Hippocampal formation (tissue), 2 donors: Measurements from ENCODE around the gene VRK3.
"Not testable (repeated sequence)": the region's sequence is repeated elsewhere in the genome, so short reads cannot be mapped to it uniquely, and the experiment has no call there.

Experiments used
- DNase-seq, 2 donors: peaks; one replicate each; lab custom pipeline; 2025; lab: John Stamatoyannopoulos, UW

VRK3 gene

GRCh38 chr19:49956115-49956495 lies 69.1 kb downstream of the VRK3 start:
- no peak for DNase-seq

GRCh38 chr19:49954933-49955332 lies 70.2 kb downstream of the VRK3 start:
- DNase-seq: no peak

- no peak for DNase-seq
These were observed 70.9 kb downstream of the VRK3 start for GRCh38 chr19:49954092-49954829.

GRCh38 chr19:49953416-49953815 lies 71.8 kb downstream of the VRK3 start:
- no peak for DNase-seq

GRCh38 chr19:49952906-49953305 lies 72.3 kb downstream of the VRK3 start:
- no peak for DNase-seq

DNA sequence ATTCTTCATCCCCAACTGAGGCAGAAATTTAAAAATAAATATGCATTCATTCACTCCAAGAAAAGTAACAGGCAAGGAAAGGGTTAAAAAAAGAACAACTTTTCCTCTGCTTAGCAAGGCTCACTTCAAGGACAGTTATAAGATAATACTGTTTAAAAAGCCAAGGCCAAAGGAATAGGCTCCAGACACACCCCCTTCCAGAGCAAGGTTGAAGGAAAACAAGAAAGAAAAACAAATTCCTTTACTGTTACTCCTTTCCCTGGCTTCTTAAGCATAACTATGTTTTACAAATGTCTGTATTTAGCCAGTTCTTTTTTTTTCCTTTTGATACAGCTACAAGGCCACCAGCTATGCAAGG lies 72.7 kb downstream of the VRK3 start:
- no peak for DNase-seq

DNA sequence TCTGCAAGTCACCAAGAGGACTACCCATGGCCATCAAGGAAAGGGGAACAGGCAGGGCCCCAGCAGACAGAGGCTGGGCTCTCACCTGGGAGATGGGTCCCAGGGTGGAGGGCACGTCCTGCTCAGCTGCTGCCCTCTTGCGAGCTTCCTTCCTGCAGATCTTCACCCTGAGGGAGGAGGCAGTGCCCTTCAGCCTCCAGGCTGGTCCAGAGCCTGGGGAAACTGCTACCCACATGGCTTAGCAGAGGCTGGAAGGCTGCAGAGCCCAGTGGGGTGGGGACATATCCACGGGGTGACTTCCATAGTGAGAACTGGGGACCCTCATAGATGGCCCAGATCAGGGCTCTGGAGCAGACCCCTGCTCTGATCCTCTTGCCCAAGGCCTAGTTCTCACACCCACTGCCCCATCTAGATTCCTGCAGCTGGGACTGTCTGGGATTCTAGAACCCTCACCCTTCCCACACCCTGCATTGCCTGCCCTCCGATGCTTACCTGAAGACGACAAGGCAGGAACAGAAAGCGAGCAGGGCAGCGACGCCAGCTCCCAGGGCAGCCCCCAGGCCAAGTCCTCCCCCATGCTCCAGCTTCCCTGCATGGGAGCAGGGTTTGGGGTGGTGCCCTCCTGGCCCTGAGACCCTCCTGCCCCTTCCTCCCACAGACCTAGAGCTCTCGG lies 73.2 kb downstream of the VRK3 start:
- no peak for DNase-seq

- DNase-seq: no peak
These were observed 74.1 kb downstream of the VRK3 start for GRCh38 chr19:49950956-49951526.

DNA sequence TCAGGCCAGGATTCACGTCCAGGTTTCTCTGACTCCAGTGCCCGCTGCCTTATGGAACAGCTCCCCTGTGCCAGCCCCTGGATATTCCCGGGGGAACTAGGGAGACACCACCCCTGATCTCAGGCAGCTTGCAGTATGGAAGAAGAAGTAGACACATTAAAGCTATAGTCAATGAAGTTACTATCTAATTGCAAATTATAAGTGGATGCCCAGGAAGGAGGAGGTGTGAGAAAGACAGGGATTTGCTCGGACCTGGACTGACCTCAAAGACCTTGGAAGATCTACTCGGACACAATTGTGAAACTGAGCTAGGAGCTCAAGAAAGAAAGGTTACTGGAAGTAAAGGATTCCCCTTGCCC lies 74.6 kb downstream of the VRK3 start:
- DNase-seq: no peak

- DNase-seq: no peak
These were observed 75.2 kb downstream of the VRK3 start for GRCh38 chr19:49949742-49950589.

- DNase-seq: no peak
These were observed 78.8 kb downstream of the VRK3 start for GRCh38 chr19:49946415-49946814.

- not testable (repeated sequence) for DNase-seq
These were observed 80.6 kb downstream of the VRK3 start for GRCh38 chr19:49944567-49944966.

DNA sequence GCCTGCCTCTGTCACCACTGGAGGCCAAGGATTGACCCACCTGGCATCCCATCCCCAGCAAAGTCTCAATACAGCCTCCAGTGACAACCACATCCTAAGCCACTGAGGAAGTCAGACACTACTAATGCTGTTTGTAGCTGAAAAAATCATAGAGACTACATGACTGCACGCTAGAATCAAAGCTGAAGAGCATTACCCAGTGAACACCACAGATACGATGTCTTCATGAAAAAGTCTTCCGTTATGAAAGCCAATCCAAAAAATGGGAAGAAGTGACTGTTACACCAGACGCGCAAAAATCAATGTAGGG lies 84.7 kb downstream of the VRK3 start:
- no peak for DNase-seq

DNA sequence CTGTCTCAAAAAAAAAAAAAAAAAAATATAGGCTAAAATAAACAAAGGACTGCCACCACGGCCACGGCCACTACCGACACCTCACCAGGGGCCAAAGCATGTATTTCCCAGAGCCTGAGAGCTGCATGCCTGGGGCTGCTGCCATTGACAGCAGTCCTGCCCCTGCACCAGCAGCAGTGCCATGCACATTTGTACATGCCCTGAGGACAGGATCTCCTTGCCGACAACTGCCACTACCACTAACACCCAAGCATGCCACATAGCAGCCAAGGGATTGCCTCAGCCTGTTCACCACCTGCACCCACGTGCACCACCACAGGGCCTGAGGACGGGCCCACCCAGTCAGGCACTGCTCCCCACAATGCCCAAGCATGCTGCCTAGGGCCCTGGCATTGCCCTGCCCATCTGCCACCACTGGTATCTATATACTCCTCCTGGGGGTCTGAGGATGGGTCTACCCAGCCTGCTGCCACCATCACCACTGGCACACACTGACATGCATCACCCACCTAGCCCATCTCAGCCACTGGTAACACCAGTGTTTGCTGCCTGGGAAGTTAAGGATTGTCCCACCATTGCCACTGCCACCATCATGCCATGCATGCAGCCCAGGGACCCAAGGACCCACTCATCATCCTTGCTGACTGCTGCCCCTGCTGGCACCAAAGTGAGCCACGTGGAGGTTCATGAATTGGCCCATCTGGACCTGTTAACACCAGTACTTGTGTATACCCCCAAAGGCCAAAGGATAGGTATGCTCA lies 85.3 kb downstream of the VRK3 start:
- DNase-seq: no peak

- DNase-seq: no peak
These were observed 86.5 kb downstream of the VRK3 start for GRCh38 chr19:49938662-49939061.

DNA sequence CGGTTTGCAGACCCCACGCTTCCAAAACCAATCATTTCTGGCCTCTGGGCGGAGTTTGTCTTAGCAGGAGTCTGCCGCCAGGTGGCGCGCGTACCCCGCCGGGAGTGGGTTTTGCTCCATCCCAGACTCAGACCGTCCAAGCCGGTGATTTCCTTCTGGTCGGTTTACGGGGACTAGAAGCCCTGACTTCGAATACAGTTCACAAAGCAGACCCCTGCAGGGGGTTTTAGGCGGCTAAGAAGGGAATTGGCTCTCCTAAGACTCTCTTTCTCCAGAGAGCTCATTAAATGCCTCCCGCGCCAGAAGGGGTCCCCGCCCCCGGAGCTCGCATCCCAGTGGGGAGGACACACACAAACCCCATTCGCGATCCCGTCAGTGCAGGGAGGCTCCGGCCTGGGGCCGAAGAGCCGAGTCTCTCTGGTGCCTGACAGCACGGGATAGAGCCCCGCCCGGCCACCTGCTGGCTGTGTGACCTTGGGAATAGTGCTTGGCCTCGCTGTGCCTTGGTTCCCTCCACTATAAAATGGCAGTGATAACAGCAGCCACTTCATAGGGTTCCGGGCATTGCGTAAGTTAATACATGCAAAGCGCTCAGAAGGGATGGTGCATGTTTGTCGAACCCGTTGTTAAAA lies 87.3 kb downstream of the VRK3 start:
- peak; percentile 41 to 53 for DNase-seq

GRCh38 chr19:49936549-49936948 lies 88.6 kb downstream of the VRK3 start:
- DNase-seq: no peak

- no peak for DNase-seq
These were observed 91.5 kb downstream of the VRK3 start for GRCh38 chr19:49933643-49934042.

DNA sequence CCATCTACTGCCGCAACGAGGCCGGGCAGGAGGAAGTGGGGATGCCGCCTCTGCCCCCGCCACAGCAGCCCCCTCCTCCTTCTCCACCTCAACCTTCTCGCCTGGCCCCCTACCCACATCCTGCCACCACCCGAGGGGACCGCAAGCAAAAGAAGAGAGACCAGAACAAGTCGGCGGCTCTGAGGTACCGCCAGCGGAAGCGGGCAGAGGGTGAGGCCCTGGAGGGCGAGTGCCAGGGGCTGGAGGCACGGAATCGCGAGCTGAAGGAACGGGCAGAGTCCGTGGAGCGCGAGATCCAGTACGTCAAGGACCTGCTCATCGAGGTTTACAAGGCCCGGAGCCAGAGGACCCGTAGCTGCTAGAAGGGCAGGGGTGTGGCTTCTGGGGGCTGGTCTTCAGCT lies 92.4 kb downstream of the VRK3 start:
- no peak for DNase-seq

DNA sequence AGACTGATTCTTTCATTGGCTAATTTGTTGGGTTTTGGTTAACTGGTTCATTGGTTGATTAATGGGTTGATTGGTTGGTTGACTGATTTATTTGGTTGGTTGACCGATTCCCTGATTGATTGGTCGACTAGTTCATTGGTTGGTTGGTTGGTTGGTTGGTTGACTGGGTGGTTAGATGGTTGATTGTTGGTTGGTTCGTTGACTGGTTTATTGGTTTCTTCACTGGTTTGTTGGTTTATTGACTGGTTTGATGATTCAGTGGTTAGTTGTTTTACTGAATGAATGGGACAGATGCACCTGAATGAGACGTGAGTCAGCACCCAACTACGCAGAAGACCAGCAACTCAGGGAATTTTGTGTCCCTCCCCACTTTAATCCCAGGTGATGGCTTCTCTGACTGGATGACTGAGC lies 93.1 kb downstream of the VRK3 start:
- DNase-seq: no peak

GRCh38 chr19:49931293-49932040 lies 93.7 kb downstream of the VRK3 start:
- no peak for DNase-seq
